ENCODE results near the gene DLGAP4. TPM values are rescaled to one million over a fixed set of nuclear protein-coding genes. Genes with fewer than 3 reads are reported as not detected.

Gene DLGAP4
- total RNA-seq, 2 donors from 2014 or later: 62.9 to 78.2 TPM

GRCh38 chr20:36343641-36344040 lies 37.5 kb downstream of the DLGAP4 start:
- WGBS, 2 experiments (ENCODE audit: insufficient coverage in 1 of 2, insufficient read length in 1 of 2): 76 to 88% methylated on average over 4 to 5 of the region's 5 CpGs

GRCh38 chr20:36344517-36345132 lies 38.5 kb downstream of the DLGAP4 start:
- no peak overlapping the region for H3K27ac Mint-ChIP-seq
- no peaks in the 10 kb centered on the region for H3K9me3 Mint-ChIP-seq
- no peaks in the 10 kb centered on the region for H3K27me3 Mint-ChIP-seq (ENCODE audit: insufficient read depth)
- Histone ChIP-seq H3K4me1 (ENCODE audit: control insufficient read depth, insufficient read depth, low read length) (no peaks in the 10 kb centered on the region), H3K27me3 (ENCODE audit: control insufficient read depth, insufficient read depth, low read length, poor library complexity, severe bottlenecking) (no peaks in the 10 kb centered on the region), H3K36me3 (ENCODE audit: control insufficient read depth, insufficient read depth, low read length) (no peaks in the 10 kb centered on the region), H3K4me3 (ENCODE audit: low read length) (no peak overlapping the region), H3K9ac (ENCODE audit: extremely low read depth, low read length, poor library complexity, severe bottlenecking) (no peak overlapping the region), H3K9me3 (ENCODE audit: control insufficient read depth, low read length) (no peaks in the 10 kb centered on the region), H3K27ac (ENCODE audit: low read depth, low read length) (no peak overlapping the region)
- no peaks in the 10 kb centered on the region for H3K36me3 Mint-ChIP-seq (ENCODE audit: low read depth)
- 51 to 60% methylated on average over 1 to 4 of the region's 4 CpGs for WGBS, 2 experiments (ENCODE audit: insufficient coverage in 1 of 2, insufficient read length in 1 of 2)
- DNase-seq: peak; percentile 96
- TF ChIP-seq, protein P1, sequence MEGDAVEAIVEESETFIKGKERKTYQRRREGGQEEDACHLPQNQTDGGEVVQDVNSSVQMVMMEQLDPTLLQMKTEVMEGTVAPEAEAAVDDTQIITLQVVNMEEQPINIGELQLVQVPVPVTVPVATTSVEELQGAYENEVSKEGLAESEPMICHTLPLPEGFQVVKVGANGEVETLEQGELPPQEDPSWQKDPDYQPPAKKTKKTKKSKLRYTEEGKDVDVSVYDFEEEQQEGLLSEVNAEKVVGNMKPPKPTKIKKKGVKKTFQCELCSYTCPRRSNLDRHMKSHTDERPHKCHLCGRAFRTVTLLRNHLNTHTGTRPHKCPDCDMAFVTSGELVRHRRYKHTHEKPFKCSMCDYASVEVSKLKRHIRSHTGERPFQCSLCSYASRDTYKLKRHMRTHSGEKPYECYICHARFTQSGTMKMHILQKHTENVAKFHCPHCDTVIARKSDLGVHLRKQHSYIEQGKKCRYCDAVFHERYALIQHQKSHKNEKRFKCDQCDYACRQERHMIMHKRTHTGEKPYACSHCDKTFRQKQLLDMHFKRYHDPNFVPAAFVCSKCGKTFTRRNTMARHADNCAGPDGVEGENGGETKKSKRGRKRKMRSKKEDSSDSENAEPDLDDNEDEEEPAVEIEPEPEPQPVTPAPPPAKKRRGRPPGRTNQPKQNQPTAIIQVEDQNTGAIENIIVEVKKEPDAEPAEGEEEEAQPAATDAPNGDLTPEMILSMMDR (conservative IDR thresholded peaks at IDR 0.05): no peak
- H3K4me3 Mint-ChIP-seq: no peak overlapping the region
- H3K4me1 Mint-ChIP-seq: no peaks in the 10 kb centered on the region

More at GRCh38 chr20:36343641-36344040, 37.5 kb downstream of the DLGAP4 start:
- Histone ChIP-seq H3K4me3 (ENCODE audit: low read length) (no peak overlapping the region), H3K36me3 (ENCODE audit: control insufficient read depth, insufficient read depth, low read length) (no peaks in the 10 kb centered on the region), H3K27me3 (ENCODE audit: control insufficient read depth, insufficient read depth, low read length, poor library complexity, severe bottlenecking) (no peaks in the 10 kb centered on the region), H3K9ac (ENCODE audit: extremely low read depth, low read length, poor library complexity, severe bottlenecking) (no peak overlapping the region), H3K4me1 (ENCODE audit: control insufficient read depth, insufficient read depth, low read length) (no peaks in the 10 kb centered on the region), H3K9me3 (ENCODE audit: control insufficient read depth, low read length) (no peaks in the 10 kb centered on the region), H3K27ac (ENCODE audit: low read depth, low read length) (no peak overlapping the region)
- H3K27ac Mint-ChIP-seq: no peak overlapping the region
- no peaks in the 10 kb centered on the region for H3K9me3 Mint-ChIP-seq
- H3K4me3 Mint-ChIP-seq: no peak overlapping the region
- H3K27me3 Mint-ChIP-seq (ENCODE audit: insufficient read depth): no peaks in the 10 kb centered on the region
- no peaks in the 10 kb centered on the region for H3K4me1 Mint-ChIP-seq
- no peak for DNase-seq
- TF ChIP-seq, protein P1 (conservative IDR thresholded peaks at IDR 0.05): no peak
- H3K36me3 Mint-ChIP-seq (ENCODE audit: low read depth): no peaks in the 10 kb centered on the region

DNA sequence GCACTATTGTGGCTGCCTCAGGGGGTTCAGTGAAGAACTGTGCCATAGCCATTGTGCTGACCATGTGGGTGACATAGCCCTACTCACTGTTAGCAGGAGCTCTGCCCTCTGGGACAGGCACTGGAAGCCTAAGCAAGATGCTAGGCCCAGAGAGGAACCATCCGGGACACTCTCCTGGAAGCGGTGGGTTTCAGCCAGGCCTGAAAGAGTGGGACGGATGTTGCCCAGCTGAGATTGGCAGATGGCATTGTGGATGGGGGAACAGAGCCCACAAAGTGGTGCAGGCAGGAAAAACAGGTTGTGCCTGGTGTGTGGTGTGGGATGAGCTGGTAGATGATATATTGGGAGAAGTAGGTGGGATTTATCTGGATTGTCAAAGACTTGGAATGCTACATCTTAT lies 40.1 kb downstream of the DLGAP4 start:
- Mint-ChIP-seq H3K27me3 (ENCODE audit: insufficient read depth) (no peaks in the 10 kb centered on the region), H3K4me3 (no peak overlapping the region), H3K9me3 (no peaks in the 10 kb centered on the region), H3K27ac (no peak overlapping the region), H3K36me3 (ENCODE audit: low read depth) (no peaks in the 10 kb centered on the region), H3K4me1 (no peaks in the 10 kb centered on the region)
- whole genome bisulfite sequencing, 2 experiments (ENCODE audit: insufficient coverage in 1 of 2, insufficient read length in 1 of 2): 91 to 95% methylated on average over 3 of the region's 3 CpGs
- no peaks in the 10 kb centered on the region for H3K9me3 ChIP-seq (ENCODE audit: control insufficient read depth, low read length)
- TF ChIP-seq, protein P1 (conservative IDR thresholded peaks at IDR 0.05): no peak
- H3K36me3 ChIP-seq (ENCODE audit: control insufficient read depth, insufficient read depth, low read length): no peaks in the 10 kb centered on the region
- H3K27me3 ChIP-seq (ENCODE audit: control insufficient read depth, insufficient read depth, low read length, poor library complexity, severe bottlenecking): no peaks in the 10 kb centered on the region
- no peak overlapping the region for H3K4me3 ChIP-seq (ENCODE audit: low read length)
- no peak for DNase-seq
- no peak overlapping the region for H3K27ac ChIP-seq (ENCODE audit: low read depth, low read length)
- no peak overlapping the region for H3K9ac ChIP-seq (ENCODE audit: extremely low read depth, low read length, poor library complexity, severe bottlenecking)
- no peaks in the 10 kb centered on the region for H3K4me1 ChIP-seq (ENCODE audit: control insufficient read depth, insufficient read depth, low read length)

Measured in endodermal cell (in vitro differentiated cells).